K562 (cell line): ENCODE results near the gene TMED4. TPM values are rescaled to one million over a fixed set of nuclear protein-coding genes. Genes with fewer than 3 reads are reported as not detected.

Experiments used
- CXXC5 ChIP-seq: fragments of 250-450 bp; sonication (Bioruptor Pico); IDR thresholded peaks from 2 replicates; pipeline ENCODE4 v1.8.0; 2022; ENCODE audit warnings: inconsistent platforms, mild to moderate bottlenecking, moderate library complexity
- MGA ChIP-seq: fragments of 450-650 bp; IDR thresholded peaks from 2 replicates; pipeline ENCODE4 v1.6.1; 2016; ENCODE audit warnings: mild to moderate bottlenecking, moderate library complexity
- REST ChIP-seq, 2 experiments: fragments of 450-650 bp; formaldehyde crosslinking in 1 of 2; IDR thresholded peaks; 2 replicates each; pipeline versions ENCODE4 v1.4.0 to v1.6.1; 2014 to 2020; ENCODE audit warnings: mild to moderate bottlenecking in 2 of 2, borderline replicate concordance in 1 of 2, low read depth in 1 of 2
- SMARCC2 ChIP-seq: fragments of 450-650 bp; IDR thresholded peaks from 2 replicates; pipeline ENCODE4 v1.6.1; 2017; ENCODE audit warnings: antibody characterized with exemption, moderate library complexity, mild to moderate bottlenecking, low read depth
- ZBTB7A ChIP-seq: IDR thresholded peaks from 2 replicates; pipeline ENCODE4 v1.6.1; 2011; ENCODE audit warnings: low read depth, mild to moderate bottlenecking, low read length, moderate library complexity, borderline replicate concordance; ENCODE audit not compliant: control insufficient read depth
- polyA plus RNA-seq, 8 experiments: library from polyadenylated mRNA; depleted of rRNA in 4 of 8; stranded (reverse) in 5 of 8; unstranded in 3 of 8; fragments of >200 nt; fragmentation: Nextera tagmentation in 2 of 8; fragmentation: Illumina TruSeq in 1 of 8; extraction: Ambion mirVana in 2 of 8; extraction: Trizol in 1 of 8; gene quantifications; 2 replicates each; pipeline versions ENCODE4 v1.2.1 to v1.2.3, GENCODE V29; 2011 to 2014; ENCODE audit warnings: inconsistent platforms in 1 of 8, missing spikeins in 1 of 8
- total RNA-seq, 7 experiments: library from RNA; depleted of rRNA in 6 of 7; stranded (reverse); fragments of >200 nt in 6 of 7; fragmentation: Illumina TruSeq in 2 of 7; extraction: Trizol in 2 of 7; gene quantifications; 2 replicates each; pipeline versions ENCODE4 v1.2.1 to v1.2.3, GENCODE V29; 2011 to 2021; ENCODE audit warnings: low replicate concordance in 1 of 7

TMED4 gene
- total and polyA plus RNA-seq, 9 of the 15 experiments (the other 6 are each of a cell fraction or from before 2014, with no cell fraction given): 20.3 to 64.0 (median 42.1) TPM

DNA sequence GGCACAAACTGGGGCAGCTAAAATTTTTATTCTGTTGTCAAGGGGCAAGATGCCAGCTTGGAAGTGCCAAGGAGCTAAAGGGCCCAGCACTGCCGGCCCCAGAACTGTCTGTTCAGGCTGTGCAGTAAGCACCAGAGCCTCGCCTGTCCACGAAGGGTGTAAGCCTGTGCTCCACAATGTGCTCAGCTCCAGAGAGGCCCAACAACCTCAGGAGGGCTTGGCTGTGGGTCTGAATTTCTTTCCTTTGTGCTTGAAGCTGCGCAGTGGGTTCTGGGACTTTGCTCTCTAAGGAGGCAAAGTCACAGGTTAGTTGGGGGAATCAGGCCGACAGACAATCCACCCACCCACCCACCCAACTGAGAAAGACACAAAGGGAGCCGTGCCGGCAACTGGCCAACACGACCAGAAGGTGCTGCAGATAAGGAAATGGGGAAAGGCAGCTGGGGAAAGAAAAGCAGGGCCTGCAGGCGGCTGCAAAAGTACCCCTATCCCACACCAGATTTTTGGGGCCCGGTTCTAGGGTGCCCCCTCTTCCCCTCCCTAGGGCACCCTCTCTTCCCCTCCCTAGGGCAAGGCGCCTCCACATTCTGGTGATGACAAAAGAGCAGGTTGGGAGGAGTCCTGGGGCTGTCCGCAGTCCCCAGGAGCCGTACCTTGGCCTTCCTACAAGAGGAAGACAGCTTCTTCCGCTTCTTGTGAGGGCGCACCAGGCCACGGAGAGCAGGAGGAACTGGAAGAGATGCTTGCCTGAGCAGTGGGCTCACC is 16.1 kb downstream of the TMED4 start (continued):
- TF ChIP-seq MGA (peak; percentile 61), REST (IDR thresholded peaks at IDR 0.05; ENCODE audit: borderline replicate concordance) (no peak), REST (CRISPR knock-in tag; IDR thresholded peaks at IDR 0.05; ENCODE audit: low read depth) (0 out of 2 replicates have a peak, but pooled peaks have one; percentile 36), ZBTB7A (0 out of 2 replicates have a peak, but pooled peaks have one; percentile 33), SMARCC2 (peak; percentile 39; the same call in 1 of the 2 replicates), CXXC5 (CRISPR knock-in tag) (peak; percentile 22; the same call in 1 of the 2 replicates)
